ENCODE results near the gene LAMB1. TPM values are rescaled to one million over a fixed set of nuclear protein-coding genes. Genes with fewer than 3 reads are reported as not detected.

The LAMB1 gene
- total and polyA plus RNA-seq, 7 donors, result 17.0 to 45.9 (median 25.8) TPM

DNA sequence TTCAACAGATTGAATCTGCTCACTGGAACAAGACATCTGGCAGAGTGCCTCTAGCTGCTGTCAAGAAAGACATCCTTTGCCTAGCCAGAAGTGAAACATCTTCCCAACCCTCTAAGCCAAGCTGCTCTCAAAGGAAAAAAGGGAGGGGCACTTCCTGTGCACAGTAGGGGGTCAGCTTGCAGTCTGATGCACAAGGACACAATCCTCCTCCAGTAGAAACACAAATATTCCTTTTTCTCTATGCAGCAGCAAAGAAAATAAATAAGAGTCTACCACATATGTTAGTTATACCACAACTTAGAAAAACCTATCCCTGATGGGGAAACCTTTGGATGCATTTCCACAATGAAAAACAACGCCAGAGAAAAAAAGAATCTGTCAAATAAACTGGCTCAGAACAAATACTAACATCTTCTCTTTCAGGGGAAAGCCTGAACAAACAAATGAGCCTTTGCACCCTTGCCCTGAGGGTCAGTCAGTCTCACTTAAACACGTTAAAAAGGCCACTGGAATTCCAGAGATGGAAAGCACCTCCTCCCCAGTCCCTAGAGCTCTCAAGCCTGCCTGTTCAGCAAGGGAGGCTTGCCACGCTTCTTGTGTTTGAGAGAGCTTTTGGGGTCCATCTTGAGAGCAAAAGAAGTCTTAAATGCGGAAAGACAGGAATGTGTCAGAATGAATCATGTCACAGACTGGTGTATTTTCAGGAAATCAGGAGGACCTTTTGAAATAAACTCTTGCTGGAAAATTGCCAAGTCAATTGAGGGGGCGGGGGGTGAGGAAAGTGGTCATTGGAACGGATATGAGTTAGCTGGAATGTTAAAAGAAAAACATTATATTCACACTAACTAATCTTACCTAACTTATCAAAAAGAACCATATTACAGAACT lies 7.5 kb downstream of the LAMB1 start:
- TF ChIP-seq, protein P1, sequence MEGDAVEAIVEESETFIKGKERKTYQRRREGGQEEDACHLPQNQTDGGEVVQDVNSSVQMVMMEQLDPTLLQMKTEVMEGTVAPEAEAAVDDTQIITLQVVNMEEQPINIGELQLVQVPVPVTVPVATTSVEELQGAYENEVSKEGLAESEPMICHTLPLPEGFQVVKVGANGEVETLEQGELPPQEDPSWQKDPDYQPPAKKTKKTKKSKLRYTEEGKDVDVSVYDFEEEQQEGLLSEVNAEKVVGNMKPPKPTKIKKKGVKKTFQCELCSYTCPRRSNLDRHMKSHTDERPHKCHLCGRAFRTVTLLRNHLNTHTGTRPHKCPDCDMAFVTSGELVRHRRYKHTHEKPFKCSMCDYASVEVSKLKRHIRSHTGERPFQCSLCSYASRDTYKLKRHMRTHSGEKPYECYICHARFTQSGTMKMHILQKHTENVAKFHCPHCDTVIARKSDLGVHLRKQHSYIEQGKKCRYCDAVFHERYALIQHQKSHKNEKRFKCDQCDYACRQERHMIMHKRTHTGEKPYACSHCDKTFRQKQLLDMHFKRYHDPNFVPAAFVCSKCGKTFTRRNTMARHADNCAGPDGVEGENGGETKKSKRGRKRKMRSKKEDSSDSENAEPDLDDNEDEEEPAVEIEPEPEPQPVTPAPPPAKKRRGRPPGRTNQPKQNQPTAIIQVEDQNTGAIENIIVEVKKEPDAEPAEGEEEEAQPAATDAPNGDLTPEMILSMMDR (IDR thresholded peaks at IDR 0.05), result no peak
- H3K27ac ChIP-seq, result no peak overlapping the region
- no peaks in the 10 kb centered on the region for H3K4me1 ChIP-seq
- H3K36me3 ChIP-seq (ENCODE audit: insufficient read depth in 1 of 2, low read depth in 1 of 2), result no peaks in the 10 kb centered on the region
- ATAC-seq (peak in 3 of 4 donors; percentile 45 to 59 (median 50)), DNase-seq (no peak)
- no peak overlapping the region for H3K4me3 ChIP-seq
- 26 to 31% (median 27%) methylated on average over 6 of the region's 6 CpGs for WGBS, 3 donors
- H3K27me3 ChIP-seq (ENCODE audit: insufficient read depth in 3 of 3, low read length in 2 of 3), result peaks cover 0 to 11% (median 0%) of the 10 kb centered on the region in 3 donors
- H3K9me3 ChIP-seq, result no peaks in the 10 kb centered on the region
- intact Hi-C loops (cut with DNase I), result no loop called here

DNA sequence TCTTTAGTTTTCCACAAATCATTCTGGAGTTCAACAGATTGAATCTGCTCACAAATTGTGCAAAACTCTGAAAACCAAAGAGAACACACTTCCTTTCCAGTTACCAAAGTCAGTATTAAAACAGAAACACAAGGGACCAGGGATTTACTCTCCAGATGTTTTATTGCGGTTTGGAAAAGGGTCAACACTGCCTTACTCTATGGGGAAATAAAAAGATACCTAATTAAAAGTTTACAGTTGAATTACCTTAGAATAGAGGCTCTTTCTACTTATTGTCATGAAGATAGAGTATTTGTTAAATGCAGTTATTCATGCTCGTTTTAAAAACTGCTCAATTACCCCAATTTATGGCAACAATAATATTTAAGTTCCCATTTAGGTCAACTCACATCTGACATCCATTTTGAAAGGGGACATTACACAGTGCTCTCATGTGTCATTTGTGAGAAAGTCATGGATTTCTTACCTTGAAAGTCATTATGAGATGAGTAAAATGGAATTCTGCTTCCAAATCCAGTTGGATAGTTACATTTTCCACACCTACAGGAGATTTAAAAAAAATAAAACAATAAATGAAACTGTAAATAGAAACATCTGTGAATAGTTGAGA lies 8.4 kb downstream of the LAMB1 start:
- 21 to 43% (median 27%) methylated on average over 2 of the region's 2 CpGs for WGBS, 3 donors

DNA sequence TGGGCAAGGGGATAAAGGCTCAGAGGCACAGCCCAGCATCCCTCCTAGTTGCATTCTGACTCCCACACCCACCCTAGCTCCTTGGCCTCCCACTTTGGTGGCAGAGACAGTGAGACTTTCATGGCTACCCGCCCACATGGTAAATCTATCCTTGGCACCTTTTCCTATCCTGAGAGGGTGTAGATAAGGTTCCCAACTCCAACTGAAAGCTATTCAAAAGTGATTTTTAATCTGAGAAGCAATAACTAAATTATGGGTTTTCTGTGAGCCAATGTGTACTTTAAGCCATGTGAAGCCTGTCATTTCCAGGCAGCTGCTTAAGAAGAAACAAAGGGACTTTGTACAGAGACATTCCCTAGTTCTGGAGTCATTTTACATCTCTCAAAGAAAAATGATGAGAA lies 9.1 kb downstream of the LAMB1 start:
- WGBS, 3 donors, result 28 to 52% (median 35%) methylated on average over 1 of the region's 1 CpG
- no peak for ATAC-seq
- Histone ChIP-seq H3K4me3 (no peak overlapping the region), H3K9me3 (no peaks in the 10 kb centered on the region), H3K27me3 (ENCODE audit: insufficient read depth in 3 of 3, low read length in 2 of 3) (peaks cover 0 to 7% (median 0%) of the 10 kb centered on the region in 3 donors), H3K27ac (no peak overlapping the region), H3K36me3 (ENCODE audit: insufficient read depth in 1 of 2, low read depth in 1 of 2) (no peaks in the 10 kb centered on the region), H3K4me1 (no peaks in the 10 kb centered on the region)
- intact Hi-C loops (cut with DNase I), result no loop called here
- TF ChIP-seq, protein P1 (IDR thresholded peaks at IDR 0.05), result no peak
- DNase-seq, result no peak

More for the DNA sequence above, 8.4 kb downstream of the LAMB1 start:
- DNase-seq (no peak), ATAC-seq (no peak)
- Histone ChIP-seq H3K9me3 (no peaks in the 10 kb centered on the region), H3K4me1 (no peaks in the 10 kb centered on the region), H3K27ac (no peak overlapping the region), H3K36me3 (ENCODE audit: insufficient read depth in 1 of 2, low read depth in 1 of 2) (no peaks in the 10 kb centered on the region), H3K27me3 (ENCODE audit: insufficient read depth in 3 of 3, low read length in 2 of 3) (peaks cover 0 to 7% (median 0%) of the 10 kb centered on the region in 3 donors), H3K4me3 (no peak overlapping the region)
- intact Hi-C loops (cut with DNase I), result no loop called here
- TF ChIP-seq, protein P1 (IDR thresholded peaks at IDR 0.05), result no peak

DNA sequence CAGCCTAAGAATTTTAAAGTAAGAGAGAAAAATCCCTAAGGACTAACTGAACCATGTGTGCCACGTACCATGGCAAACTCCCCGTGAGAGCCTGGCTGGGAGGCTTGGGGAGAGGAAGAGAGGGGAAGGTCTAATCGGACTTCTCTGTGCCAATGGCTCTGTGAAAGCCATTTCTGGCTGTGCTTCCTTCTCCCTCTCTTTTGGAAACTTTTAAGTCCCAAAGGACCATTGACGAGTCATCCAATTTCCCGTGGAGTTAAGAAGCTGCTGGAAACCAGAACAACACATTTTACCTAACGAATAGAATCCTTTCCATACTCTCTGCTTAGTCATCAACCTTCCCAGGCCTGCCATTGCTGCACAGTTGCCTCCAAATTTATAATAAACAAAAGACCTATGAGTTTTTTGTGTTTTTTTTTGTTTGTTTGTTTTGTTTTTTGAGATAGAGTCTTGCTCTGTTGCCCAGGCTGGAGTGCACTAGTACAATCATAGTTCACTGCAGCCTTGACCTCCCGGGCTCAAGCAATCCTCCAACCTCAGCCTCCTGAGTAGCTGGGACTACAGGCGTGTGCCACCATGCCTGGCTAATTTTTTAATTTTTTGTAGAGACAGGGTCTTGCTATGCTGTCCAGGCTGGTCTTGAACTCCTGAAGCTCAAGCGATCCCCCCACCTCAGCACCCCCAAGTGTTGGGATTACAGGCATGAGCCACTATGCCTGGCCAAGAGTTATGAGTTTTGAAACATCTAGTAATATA lies 13.2 kb downstream of the LAMB1 start:
- ATAC-seq (peak in 3 of 4 donors; percentile 50 to 65 (median 55)), DNase-seq (peak; percentile 40 to 68)
- WGBS, 3 donors, result 44 to 50% (median 46%) methylated on average over 9 of the region's 9 CpGs
- Histone ChIP-seq H3K4me1 (no peaks in the 10 kb centered on the region), H3K36me3 (ENCODE audit: insufficient read depth in 1 of 2, low read depth in 1 of 2) (peaks cover 0 to 7% of the 10 kb centered on the region in 2 donors), H3K27me3 (ENCODE audit: insufficient read depth in 3 of 3, low read length in 2 of 3) (no peaks in the 10 kb centered on the region), H3K27ac (no peak overlapping the region), H3K4me3 (no peak overlapping the region), H3K9me3 (no peaks in the 10 kb centered on the region)
- intact Hi-C loops (cut with DNase I), result no loop called here
- TF ChIP-seq, protein P1 (IDR thresholded peaks at IDR 0.05), result no peak
